Lower leg skin (tissue), 3 donors: ENCODE data around the gene PODXL2.

Experiments used
- POLR2A ChIP-seq, 2 donors: fragments of 450-650 bp; IDR thresholded peaks; one replicate each; pipeline ENCODE4 v1.6.1; 2016 to 2017; ENCODE audit warnings: antibody characterized with exemption in 2 of 2, mild to moderate bottlenecking in 1 of 2, moderate library complexity in 1 of 2
- TF ChIP-seq, protein P1 (sequence below), 3 donors: fragments of 450-650 bp; IDR thresholded peaks; one replicate each; pipeline ENCODE4 v1.5.1; 2016; ENCODE audit warnings: antibody characterized with exemption in 3 of 3, mild to moderate bottlenecking in 3 of 3, moderate library complexity in 2 of 3

DNA sequence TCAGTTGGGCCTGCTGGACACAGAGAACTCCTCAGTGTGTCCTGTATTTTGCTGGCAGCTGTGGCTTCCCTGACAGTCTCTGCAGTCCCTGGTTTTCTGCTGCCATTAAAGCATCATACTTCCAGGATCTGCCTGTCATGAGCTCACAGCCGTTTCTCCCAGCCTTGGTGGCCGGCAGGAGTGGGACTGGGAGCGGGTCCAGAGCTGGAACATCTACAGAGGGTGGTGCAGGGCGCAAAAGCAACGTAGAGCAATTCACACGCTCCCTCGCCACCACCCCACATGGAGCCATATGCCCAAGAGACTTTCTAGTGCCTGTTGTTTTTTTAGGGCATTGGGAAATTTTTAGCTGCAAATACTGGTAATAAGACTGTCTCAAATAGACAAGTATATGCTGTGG, 77.3 kb downstream of the PODXL2 start:
- no peak for TF ChIP-seq POLR2A (IDR thresholded peaks at IDR 0.05)
- TF ChIP-seq, protein P1, sequence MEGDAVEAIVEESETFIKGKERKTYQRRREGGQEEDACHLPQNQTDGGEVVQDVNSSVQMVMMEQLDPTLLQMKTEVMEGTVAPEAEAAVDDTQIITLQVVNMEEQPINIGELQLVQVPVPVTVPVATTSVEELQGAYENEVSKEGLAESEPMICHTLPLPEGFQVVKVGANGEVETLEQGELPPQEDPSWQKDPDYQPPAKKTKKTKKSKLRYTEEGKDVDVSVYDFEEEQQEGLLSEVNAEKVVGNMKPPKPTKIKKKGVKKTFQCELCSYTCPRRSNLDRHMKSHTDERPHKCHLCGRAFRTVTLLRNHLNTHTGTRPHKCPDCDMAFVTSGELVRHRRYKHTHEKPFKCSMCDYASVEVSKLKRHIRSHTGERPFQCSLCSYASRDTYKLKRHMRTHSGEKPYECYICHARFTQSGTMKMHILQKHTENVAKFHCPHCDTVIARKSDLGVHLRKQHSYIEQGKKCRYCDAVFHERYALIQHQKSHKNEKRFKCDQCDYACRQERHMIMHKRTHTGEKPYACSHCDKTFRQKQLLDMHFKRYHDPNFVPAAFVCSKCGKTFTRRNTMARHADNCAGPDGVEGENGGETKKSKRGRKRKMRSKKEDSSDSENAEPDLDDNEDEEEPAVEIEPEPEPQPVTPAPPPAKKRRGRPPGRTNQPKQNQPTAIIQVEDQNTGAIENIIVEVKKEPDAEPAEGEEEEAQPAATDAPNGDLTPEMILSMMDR (IDR thresholded peaks at IDR 0.05): no peak
